Measurements from ENCODE around the gene DSE.

GRCh38 chr6:116424001-116424400, 53.3 kb downstream of the DSE start:
- TF ChIP-seq, protein P1, sequence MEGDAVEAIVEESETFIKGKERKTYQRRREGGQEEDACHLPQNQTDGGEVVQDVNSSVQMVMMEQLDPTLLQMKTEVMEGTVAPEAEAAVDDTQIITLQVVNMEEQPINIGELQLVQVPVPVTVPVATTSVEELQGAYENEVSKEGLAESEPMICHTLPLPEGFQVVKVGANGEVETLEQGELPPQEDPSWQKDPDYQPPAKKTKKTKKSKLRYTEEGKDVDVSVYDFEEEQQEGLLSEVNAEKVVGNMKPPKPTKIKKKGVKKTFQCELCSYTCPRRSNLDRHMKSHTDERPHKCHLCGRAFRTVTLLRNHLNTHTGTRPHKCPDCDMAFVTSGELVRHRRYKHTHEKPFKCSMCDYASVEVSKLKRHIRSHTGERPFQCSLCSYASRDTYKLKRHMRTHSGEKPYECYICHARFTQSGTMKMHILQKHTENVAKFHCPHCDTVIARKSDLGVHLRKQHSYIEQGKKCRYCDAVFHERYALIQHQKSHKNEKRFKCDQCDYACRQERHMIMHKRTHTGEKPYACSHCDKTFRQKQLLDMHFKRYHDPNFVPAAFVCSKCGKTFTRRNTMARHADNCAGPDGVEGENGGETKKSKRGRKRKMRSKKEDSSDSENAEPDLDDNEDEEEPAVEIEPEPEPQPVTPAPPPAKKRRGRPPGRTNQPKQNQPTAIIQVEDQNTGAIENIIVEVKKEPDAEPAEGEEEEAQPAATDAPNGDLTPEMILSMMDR (IDR thresholded peaks at IDR 0.05), result no peak
- TF ChIP-seq, protein P2, sequence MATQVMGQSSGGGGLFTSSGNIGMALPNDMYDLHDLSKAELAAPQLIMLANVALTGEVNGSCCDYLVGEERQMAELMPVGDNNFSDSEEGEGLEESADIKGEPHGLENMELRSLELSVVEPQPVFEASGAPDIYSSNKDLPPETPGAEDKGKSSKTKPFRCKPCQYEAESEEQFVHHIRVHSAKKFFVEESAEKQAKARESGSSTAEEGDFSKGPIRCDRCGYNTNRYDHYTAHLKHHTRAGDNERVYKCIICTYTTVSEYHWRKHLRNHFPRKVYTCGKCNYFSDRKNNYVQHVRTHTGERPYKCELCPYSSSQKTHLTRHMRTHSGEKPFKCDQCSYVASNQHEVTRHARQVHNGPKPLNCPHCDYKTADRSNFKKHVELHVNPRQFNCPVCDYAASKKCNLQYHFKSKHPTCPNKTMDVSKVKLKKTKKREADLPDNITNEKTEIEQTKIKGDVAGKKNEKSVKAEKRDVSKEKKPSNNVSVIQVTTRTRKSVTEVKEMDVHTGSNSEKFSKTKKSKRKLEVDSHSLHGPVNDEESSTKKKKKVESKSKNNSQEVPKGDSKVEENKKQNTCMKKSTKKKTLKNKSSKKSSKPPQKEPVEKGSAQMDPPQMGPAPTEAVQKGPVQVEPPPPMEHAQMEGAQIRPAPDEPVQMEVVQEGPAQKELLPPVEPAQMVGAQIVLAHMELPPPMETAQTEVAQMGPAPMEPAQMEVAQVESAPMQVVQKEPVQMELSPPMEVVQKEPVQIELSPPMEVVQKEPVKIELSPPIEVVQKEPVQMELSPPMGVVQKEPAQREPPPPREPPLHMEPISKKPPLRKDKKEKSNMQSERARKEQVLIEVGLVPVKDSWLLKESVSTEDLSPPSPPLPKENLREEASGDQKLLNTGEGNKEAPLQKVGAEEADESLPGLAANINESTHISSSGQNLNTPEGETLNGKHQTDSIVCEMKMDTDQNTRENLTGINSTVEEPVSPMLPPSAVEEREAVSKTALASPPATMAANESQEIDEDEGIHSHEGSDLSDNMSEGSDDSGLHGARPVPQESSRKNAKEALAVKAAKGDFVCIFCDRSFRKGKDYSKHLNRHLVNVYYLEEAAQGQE (IDR thresholded peaks at IDR 0.05; ENCODE audit: insufficient read depth in 1 of 2, low read depth in 2 of 2, low read length in 1 of 2), result no peak

All from Panc1 (cell line).